Immature natural killer cell (primary cell): ENCODE measurements around the gene OSBPL9. TPM values are rescaled to one million over a fixed set of nuclear protein-coding genes. Genes with fewer than 3 reads are reported as not detected.

ENCODE experiments used
- DNase-seq, 3 donors: peaks; one replicate each; pipeline ENCODE4 v3.0.0; 2022; ENCODE audit warnings: mixed read lengths in 1 of 3
- H3K27ac Mint-ChIP-seq, 6 donors: one replicate each; pipeline ENCODE4 v1.8.0; 2020; ENCODE audit warnings: mixed read lengths in 6 of 6, mild to moderate bottlenecking in 5 of 6, inconsistent platforms in 4 of 6, moderate library complexity in 3 of 6
- H3K27me3 Mint-ChIP-seq, 3 donors: one replicate each; pipeline ENCODE4 v1.8.0; 2020 to 2021; ENCODE audit warnings: low read depth in 3 of 3, mild to moderate bottlenecking in 3 of 3, mixed read lengths in 3 of 3, moderate library complexity in 3 of 3, inconsistent platforms in 1 of 3
- H3K36me3 Mint-ChIP-seq, 3 donors: one replicate each; pipeline ENCODE4 v1.8.0; 2020; ENCODE audit warnings: mixed read lengths in 3 of 3, inconsistent platforms in 2 of 3, mild to moderate bottlenecking in 2 of 3
- H3K4me1 Mint-ChIP-seq, 2 donors: one replicate each; pipeline ENCODE4 v1.8.0; 2020; ENCODE audit warnings: inconsistent platforms in 2 of 2, mild to moderate bottlenecking in 2 of 2, mixed read lengths in 2 of 2, moderate library complexity in 1 of 2
- H3K4me3 Mint-ChIP-seq, 5 donors: one replicate each; pipeline ENCODE4 v1.8.0; 2020; ENCODE audit warnings: mild to moderate bottlenecking in 5 of 5, mixed read lengths in 5 of 5, inconsistent platforms in 3 of 5, moderate library complexity in 3 of 5
- H3K9me3 Mint-ChIP-seq, 6 donors: one replicate each; pipeline ENCODE4 v1.8.0; 2020; ENCODE audit warnings: mild to moderate bottlenecking in 6 of 6, mixed read lengths in 6 of 6, inconsistent platforms in 4 of 6, moderate library complexity in 3 of 6
- polyA plus RNA-seq, 3 donors: library from polyadenylated mRNA; unstranded; fragments of 300-500 nt; fragmentation: Illumina TruSeq; gene quantifications; one replicate each; pipeline ENCODE4 v1.2.3, GENCODE V29; 2021

The OSBPL9 gene
- 10 to 100 TPM; 26.1 to 38.5 (median 38.2) TPM for polyA plus RNA-seq

GRCh38 chr1:51616903-51617708 lies at the start of gene OSBPL9:
OSBPL9 (plus strand) TSS chr1:51617092; CDS start chr1:51617111, 19 bp downstream.
- H3K4me1 Mint-ChIP-seq = peaks cover 24 to 35% of the 10 kb centered on the region in 2 donors
- no peaks in the 10 kb centered on the region for H3K9me3 Mint-ChIP-seq
- DNase-seq = peak; percentile 81 to 85 (median 85)
- peaks cover under 1 to 5% (median 2%) of the 10 kb centered on the region in 3 donors for H3K27me3 Mint-ChIP-seq
- no peaks in the 10 kb centered on the region for H3K36me3 Mint-ChIP-seq
- H3K27ac Mint-ChIP-seq = peak within 1 kb of the TSS; percentile 96 to 98 (median 96)
- H3K4me3 Mint-ChIP-seq = peak within 1 kb of the TSS; percentile 96 to 100 (median 99)

GRCh38 chr1:51567653-51568052 lies 49.2 kb upstream of the OSBPL9 start:
- Mint-ChIP-seq H3K27me3 (peaks cover 0 to 5% (median 4%) of the 10 kb centered on the region in 3 donors), H3K27ac (no peak overlapping the region), H3K36me3 (no peaks in the 10 kb centered on the region), H3K9me3 (no peaks in the 10 kb centered on the region), H3K4me1 (peaks cover 8 to 16% of the 10 kb centered on the region in 2 donors), H3K4me3 (no peak overlapping the region)
- DNase-seq = no peak

GRCh38 chr1:51568231-51568935 lies 48.5 kb upstream of the OSBPL9 start:
- Mint-ChIP-seq H3K4me1 (peaks cover 8 to 16% of the 10 kb centered on the region in 2 donors), H3K36me3 (no peaks in the 10 kb centered on the region), H3K27me3 (peaks cover 0 to 5% (median 4%) of the 10 kb centered on the region in 3 donors), H3K4me3 (no peak overlapping the region), H3K27ac (no peak overlapping the region), H3K9me3 (no peaks in the 10 kb centered on the region)
- DNase-seq = no peak

GRCh38 chr1:51569284-51570062 lies 47.4 kb upstream of the OSBPL9 start:
- peaks cover 0 to 5% (median 4%) of the 10 kb centered on the region in 3 donors for H3K27me3 Mint-ChIP-seq
- H3K27ac Mint-ChIP-seq = no peak overlapping the region
- no peak for DNase-seq
- H3K4me1 Mint-ChIP-seq = peaks cover 8 to 16% of the 10 kb centered on the region in 2 donors
- H3K9me3 Mint-ChIP-seq = no peaks in the 10 kb centered on the region
- H3K4me3 Mint-ChIP-seq = no peak overlapping the region
- no peaks in the 10 kb centered on the region for H3K36me3 Mint-ChIP-seq

GRCh38 chr1:51570063-51570710 lies 46.7 kb upstream of the OSBPL9 start:
- DNase-seq = no peak
- H3K36me3 Mint-ChIP-seq = no peaks in the 10 kb centered on the region
- no peak overlapping the region for H3K27ac Mint-ChIP-seq
- H3K4me3 Mint-ChIP-seq = no peak overlapping the region
- H3K9me3 Mint-ChIP-seq = no peaks in the 10 kb centered on the region
- peaks cover 0 to 5% (median 4%) of the 10 kb centered on the region in 3 donors for H3K27me3 Mint-ChIP-seq
- peaks cover 8 to 16% of the 10 kb centered on the region in 2 donors for H3K4me1 Mint-ChIP-seq

- peaks cover 0 to 7% (median 4%) of the 10 kb centered on the region in 3 donors for H3K27me3 Mint-ChIP-seq
- H3K36me3 Mint-ChIP-seq = no peaks in the 10 kb centered on the region
- H3K9me3 Mint-ChIP-seq = no peaks in the 10 kb centered on the region
- no peak overlapping the region for H3K27ac Mint-ChIP-seq
- H3K4me3 Mint-ChIP-seq = no peak overlapping the region
- DNase-seq = no peak
- H3K4me1 Mint-ChIP-seq = peaks cover 13 to 23% of the 10 kb centered on the region in 2 donors
These were observed 44.5 kb upstream of the OSBPL9 start for GRCh38 chr1:51572365-51572764.

- peaks cover 5 to 14% of the 10 kb centered on the region in 2 donors for H3K4me1 Mint-ChIP-seq
- H3K9me3 Mint-ChIP-seq = no peaks in the 10 kb centered on the region
- DNase-seq = no peak
- peaks cover 0 to 7% (median 4%) of the 10 kb centered on the region in 3 donors for H3K27me3 Mint-ChIP-seq
- H3K36me3 Mint-ChIP-seq = no peaks in the 10 kb centered on the region
- no peak overlapping the region for H3K4me3 Mint-ChIP-seq
- no peak overlapping the region for H3K27ac Mint-ChIP-seq
These were observed 42.1 kb upstream of the OSBPL9 start for GRCh38 chr1:51574796-51575195.

GRCh38 chr1:51575406-51576084 lies 41.3 kb upstream of the OSBPL9 start:
- H3K27ac Mint-ChIP-seq = no peak overlapping the region

GRCh38 chr1:51576085-51576444 lies 40.8 kb upstream of the OSBPL9 start:
- no peak for DNase-seq
- H3K36me3 Mint-ChIP-seq = no peaks in the 10 kb centered on the region
- no peaks in the 10 kb centered on the region for H3K9me3 Mint-ChIP-seq
- H3K4me3 Mint-ChIP-seq = no peak overlapping the region
- no peak overlapping the region for H3K27ac Mint-ChIP-seq
- H3K4me1 Mint-ChIP-seq = peaks cover 5 to 7% of the 10 kb centered on the region in 2 donors
- peaks cover 0 to 4% (median 4%) of the 10 kb centered on the region in 3 donors for H3K27me3 Mint-ChIP-seq

More at GRCh38 chr1:51575406-51576084, 41.3 kb upstream of the OSBPL9 start:
- Mint-ChIP-seq H3K4me3 (no peak overlapping the region), H3K4me1 (peaks cover 5 to 7% of the 10 kb centered on the region in 2 donors), H3K27me3 (peaks cover 0 to 4% (median 4%) of the 10 kb centered on the region in 3 donors), H3K36me3 (no peaks in the 10 kb centered on the region), H3K9me3 (no peaks in the 10 kb centered on the region)
- no peak for DNase-seq

GRCh38 chr1:51576923-51577322 lies 40.0 kb upstream of the OSBPL9 start:
- Mint-ChIP-seq H3K9me3 (no peaks in the 10 kb centered on the region), H3K4me1 (peaks cover 5 to 7% of the 10 kb centered on the region in 2 donors), H3K36me3 (no peaks in the 10 kb centered on the region), H3K27me3 (peaks cover 0 to 3% (median 2%) of the 10 kb centered on the region in 3 donors), H3K4me3 (no peak overlapping the region), H3K27ac (no peak overlapping the region)
- DNase-seq = no peak

GRCh38 chr1:51578383-51579109 lies 38.3 kb upstream of the OSBPL9 start:
- Mint-ChIP-seq H3K36me3 (no peaks in the 10 kb centered on the region), H3K27ac (no peak overlapping the region), H3K9me3 (no peaks in the 10 kb centered on the region), H3K4me3 (no peak overlapping the region), H3K4me1 (peaks cover 5 to 7% of the 10 kb centered on the region in 2 donors), H3K27me3 (peaks cover 0 to 2% (median 0%) of the 10 kb centered on the region in 3 donors)
- no peak for DNase-seq

GRCh38 chr1:51581238-51581637 lies 35.7 kb upstream of the OSBPL9 start:
- Mint-ChIP-seq H3K4me1 (no peaks in the 10 kb centered on the region), H3K27ac (no peak overlapping the region), H3K27me3 (peaks cover 0 to 2% (median 0%) of the 10 kb centered on the region in 3 donors), H3K4me3 (no peak overlapping the region), H3K9me3 (no peaks in the 10 kb centered on the region), H3K36me3 (no peaks in the 10 kb centered on the region)
- no peak for DNase-seq
